HepG2 (cell line): ENCODE data around the gene SMIM12. TPM values are rescaled to one million over a fixed set of nuclear protein-coding genes. Genes with fewer than 3 reads are reported as not detected.

ENCODE experiments used
- CCAR2 ChIP-seq: fragments of 200-400 bp; formaldehyde crosslinking; optimal IDR thresholded peaks from 2 replicates; pipeline ENCODE3; 2018; ENCODE audit warnings: low read depth, mild to moderate bottlenecking, low read length, moderate library complexity
- GRHL1 ChIP-seq: sonication (generic); formaldehyde crosslinking; conservative IDR thresholded peaks from 2 replicates; pipeline ENCODE4 v1.8.0; 2022; ENCODE audit warnings: missing genetic modification reagents
- HDAC1 ChIP-seq: sonication (generic); formaldehyde crosslinking; IDR thresholded peaks from 2 replicates; pipeline ENCODE4 v1.5.1; 2020; ENCODE audit warnings: mild to moderate bottlenecking, missing genetic modification reagents
- KLF11 ChIP-seq: IDR thresholded peaks from 2 replicates; pipeline ENCODE4 v1.6.1; 2016; ENCODE audit warnings: missing compliant biosample characterization
- KLF16 ChIP-seq, 2 experiments: sonication (generic) in 1 of 2; formaldehyde crosslinking in 1 of 2; IDR thresholded peaks; 2 replicates each; pipeline versions ENCODE4 v1.6.1 to v1.8.0; 2016 to 2023; ENCODE audit warnings: missing genetic modification reagents in 2 of 2, missing compliant biosample characterization in 1 of 2
- MED1 ChIP-seq: sonication (generic); formaldehyde crosslinking; IDR thresholded peaks from 2 replicates; pipeline ENCODE4 v1.4.0; 2020; ENCODE audit warnings: missing genetic modification reagents
- NFYC ChIP-seq: IDR thresholded peaks from 2 replicates; pipeline ENCODE4 v1.6.1; 2016; ENCODE audit warnings: missing genetic modification reagents, missing compliant biosample characterization
- SALL1 ChIP-seq: sonication (generic); formaldehyde crosslinking; IDR thresholded peaks from 2 replicates; pipeline ENCODE4 v1.8.0; 2022; ENCODE audit warnings: mild to moderate bottlenecking, missing genetic modification reagents
- STAT6 ChIP-seq: sonication (generic); formaldehyde crosslinking; IDR thresholded peaks from 2 replicates; pipeline ENCODE4 v1.4.0; 2020; ENCODE audit warnings: missing genetic modification reagents, mild to moderate bottlenecking, borderline replicate concordance
- TERF1 ChIP-seq: sonication (generic); formaldehyde crosslinking; IDR thresholded peaks from 2 replicates; pipeline ENCODE4 v1.8.0; 2022; ENCODE audit warnings: mild to moderate bottlenecking, missing genetic modification reagents, moderate library complexity
- ZBTB8A ChIP-seq: sonication (generic); formaldehyde crosslinking; IDR thresholded peaks from 2 replicates; pipeline ENCODE4 v1.4.0; 2020; ENCODE audit warnings: mild to moderate bottlenecking, low read depth, missing genetic modification reagents, borderline replicate concordance
- ZFY ChIP-seq: sonication (generic); formaldehyde crosslinking; IDR thresholded peaks from 2 replicates; pipeline ENCODE4 v1.4.0; 2020; ENCODE audit warnings: missing genetic modification reagents
- ZNF432 ChIP-seq: sonication (generic); formaldehyde crosslinking; IDR thresholded peaks from 2 replicates; pipeline ENCODE4 v1.5.0; 2020; ENCODE audit warnings: missing genetic modification reagents, mild to moderate bottlenecking, borderline replicate concordance
- ZNF619 ChIP-seq: sonication (generic); formaldehyde crosslinking; IDR thresholded peaks from 2 replicates; pipeline ENCODE4 v1.4.0; 2020; ENCODE audit warnings: mild to moderate bottlenecking, missing genetic modification reagents
- ZNF75D ChIP-seq: sonication (generic); formaldehyde crosslinking; IDR thresholded peaks from 2 replicates; pipeline ENCODE4 v1.8.1; 2023; ENCODE audit warnings: missing genetic modification reagents, mild to moderate bottlenecking, borderline replicate concordance
- ZNF773 ChIP-seq: sonication (generic); formaldehyde crosslinking; IDR thresholded peaks from 2 replicates; pipeline ENCODE4 v1.4.0; 2020; ENCODE audit warnings: missing genetic modification reagents, borderline replicate concordance
- ZNF777 ChIP-seq: sonication (generic); formaldehyde crosslinking; IDR thresholded peaks from 2 replicates; pipeline ENCODE4 v1.4.0; 2020; ENCODE audit warnings: missing genetic modification reagents
- ZSCAN29 ChIP-seq: sonication (generic); formaldehyde crosslinking; conservative IDR thresholded peaks from 2 replicates; pipeline ENCODE4 v1.4.0; 2020; ENCODE audit warnings: mild to moderate bottlenecking, missing genetic modification reagents
- ZSCAN9 ChIP-seq: IDR thresholded peaks from 2 replicates; pipeline ENCODE4 v1.6.1; 2016; ENCODE audit warnings: borderline replicate concordance
- polyA plus RNA-seq, 8 experiments: library from polyadenylated mRNA; depleted of rRNA in 3 of 8; stranded (reverse) in 7 of 8; unstranded in 1 of 8; fragments of >200 nt; fragmentation: Illumina TruSeq in 4 of 8; extraction: Trizol in 4 of 8; gene quantifications; 2 replicates each; pipeline versions ENCODE4 v1.2.1 to v1.2.3, GENCODE V29; 2011 to 2016; ENCODE audit warnings: low read depth in 4 of 8, missing spikeins in 1 of 8, mixed read lengths in 1 of 8; ENCODE audit not compliant: insufficient read depth in 1 of 8
- total RNA-seq, 5 experiments: library from RNA; depleted of rRNA; stranded (reverse); fragments of >200 nt; fragmentation: Illumina TruSeq; extraction: Trizol; gene quantifications; 2 replicates each; pipeline ENCODE4 v1.2.3, GENCODE V29; 2016; ENCODE audit warnings: low read depth in 1 of 5
- TF ChIP-seq, protein P1 (sequence below): sonication (generic); formaldehyde crosslinking; IDR thresholded peaks from 2 replicates; pipeline ENCODE4 v1.4.0; 2020; ENCODE audit warnings: missing genetic modification reagents

SMIM12 gene
- total and polyA plus RNA-seq, 2 of the 13 experiments (the other 11 are each of a cell fraction or from before 2014, with no cell fraction given): 20.1 to 41.3 TPM

DNA sequence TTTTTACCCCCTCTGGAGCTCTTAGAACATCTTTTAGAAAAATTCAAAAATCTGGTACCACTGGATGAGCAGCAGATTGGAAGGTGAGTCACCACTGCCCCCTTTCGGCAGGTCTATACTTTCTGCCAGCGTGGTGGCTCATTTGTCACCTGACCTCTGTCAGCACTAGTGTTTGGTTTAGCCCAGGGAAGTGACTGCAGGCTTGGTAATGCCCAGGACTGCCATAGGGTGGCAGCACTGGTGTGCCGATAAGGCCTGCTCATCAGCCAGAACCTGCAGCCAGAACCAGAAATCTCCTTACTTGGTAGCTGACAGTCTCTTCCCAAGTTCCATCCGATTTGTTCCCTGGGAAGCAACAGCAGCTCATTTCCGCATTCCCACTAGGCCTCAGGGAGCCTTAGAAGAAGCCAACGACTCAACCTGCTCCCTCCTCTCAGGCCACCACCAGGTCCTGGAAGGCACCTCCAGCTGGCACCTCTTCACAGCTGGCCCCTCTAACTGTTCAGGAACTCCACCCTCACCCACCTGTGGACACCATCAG is 6.8 kb downstream of the SMIM12 start (continued):
- TF ChIP-seq ZSCAN29 (CRISPR knock-in tag): no peak
- no peak for TF ChIP-seq ZNF432 (CRISPR knock-in tag)
- TF ChIP-seq ZBTB8A (CRISPR knock-in tag): no peak
- 0 out of 2 replicates have a peak, but pooled peaks have one; percentile 20 for TF ChIP-seq MED1 (CRISPR knock-in tag)
- TF ChIP-seq ZNF75D: no peak
- TF ChIP-seq STAT6: no peak
- TF ChIP-seq, protein P1, sequence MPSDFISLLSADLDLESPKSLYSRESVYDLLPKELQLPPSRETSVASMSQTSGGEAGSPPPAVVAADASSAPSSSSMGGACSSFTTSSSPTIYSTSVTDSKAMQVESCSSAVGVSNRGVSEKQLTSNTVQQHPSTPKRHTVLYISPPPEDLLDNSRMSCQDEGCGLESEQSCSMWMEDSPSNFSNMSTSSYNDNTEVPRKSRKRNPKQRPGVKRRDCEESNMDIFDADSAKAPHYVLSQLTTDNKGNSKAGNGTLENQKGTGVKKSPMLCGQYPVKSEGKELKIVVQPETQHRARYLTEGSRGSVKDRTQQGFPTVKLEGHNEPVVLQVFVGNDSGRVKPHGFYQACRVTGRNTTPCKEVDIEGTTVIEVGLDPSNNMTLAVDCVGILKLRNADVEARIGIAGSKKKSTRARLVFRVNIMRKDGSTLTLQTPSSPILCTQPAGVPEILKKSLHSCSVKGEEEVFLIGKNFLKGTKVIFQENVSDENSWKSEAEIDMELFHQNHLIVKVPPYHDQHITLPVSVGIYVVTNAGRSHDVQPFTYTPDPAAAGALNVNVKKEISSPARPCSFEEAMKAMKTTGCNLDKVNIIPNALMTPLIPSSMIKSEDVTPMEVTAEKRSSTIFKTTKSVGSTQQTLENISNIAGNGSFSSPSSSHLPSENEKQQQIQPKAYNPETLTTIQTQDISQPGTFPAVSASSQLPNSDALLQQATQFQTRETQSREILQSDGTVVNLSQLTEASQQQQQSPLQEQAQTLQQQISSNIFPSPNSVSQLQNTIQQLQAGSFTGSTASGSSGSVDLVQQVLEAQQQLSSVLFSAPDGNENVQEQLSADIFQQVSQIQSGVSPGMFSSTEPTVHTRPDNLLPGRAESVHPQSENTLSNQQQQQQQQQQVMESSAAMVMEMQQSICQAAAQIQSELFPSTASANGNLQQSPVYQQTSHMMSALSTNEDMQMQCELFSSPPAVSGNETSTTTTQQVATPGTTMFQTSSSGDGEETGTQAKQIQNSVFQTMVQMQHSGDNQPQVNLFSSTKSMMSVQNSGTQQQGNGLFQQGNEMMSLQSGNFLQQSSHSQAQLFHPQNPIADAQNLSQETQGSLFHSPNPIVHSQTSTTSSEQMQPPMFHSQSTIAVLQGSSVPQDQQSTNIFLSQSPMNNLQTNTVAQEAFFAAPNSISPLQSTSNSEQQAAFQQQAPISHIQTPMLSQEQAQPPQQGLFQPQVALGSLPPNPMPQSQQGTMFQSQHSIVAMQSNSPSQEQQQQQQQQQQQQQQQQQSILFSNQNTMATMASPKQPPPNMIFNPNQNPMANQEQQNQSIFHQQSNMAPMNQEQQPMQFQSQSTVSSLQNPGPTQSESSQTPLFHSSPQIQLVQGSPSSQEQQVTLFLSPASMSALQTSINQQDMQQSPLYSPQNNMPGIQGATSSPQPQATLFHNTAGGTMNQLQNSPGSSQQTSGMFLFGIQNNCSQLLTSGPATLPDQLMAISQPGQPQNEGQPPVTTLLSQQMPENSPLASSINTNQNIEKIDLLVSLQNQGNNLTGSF (CRISPR knock-in tag): no peak
- TF ChIP-seq SALL1 (CRISPR knock-in tag): peak; percentile 72
- TF ChIP-seq KLF16 (CRISPR knock-in tag; IDR thresholded peaks at IDR 0.05): 0 out of 4 replicates have a peak, but pooled peaks of 1 of the 2 experiments have one; percentile 37
- no peak for TF ChIP-seq ZNF619 (CRISPR knock-in tag)
- TF ChIP-seq ZFY (CRISPR knock-in tag): peak; percentile 34; the same call in 1 of the 2 replicates
- TF ChIP-seq KLF11 (CRISPR knock-in tag): no peak
- TF ChIP-seq ZSCAN9 (CRISPR knock-in tag): peak; percentile 57; the same call in 1 of the 2 replicates
- TF ChIP-seq ZNF777: no peak
- no peak for TF ChIP-seq CCAR2
- TF ChIP-seq TERF1 (CRISPR knock-in tag): no peak
- no peak for TF ChIP-seq ZNF773 (CRISPR knock-in tag)
- TF ChIP-seq HDAC1: no peak
- peak; percentile 37; the same call in 1 of the 2 replicates for TF ChIP-seq NFYC (CRISPR knock-in tag)
- TF ChIP-seq GRHL1 (CRISPR knock-in tag): no peak
